K562 (cell line): Measurements from ENCODE around the gene CSNK1D. TPM values are rescaled to one million over a fixed set of nuclear protein-coding genes. Genes with fewer than 3 reads are reported as not detected.
A peak's percentile ranks its signal among the peaks of the same experiment; 100 is the strongest.

Experiments used
- ATAC-seq: fragments of 200-7000 bp; cut with Tn5 transposase; 3 replicates; pipeline ENCODE4 v1.9.1; 2020; ENCODE audit warnings: moderate library complexity
- BruUV-seq: library from RNA; stranded (reverse); fragments of 400-500 nt; replicated peaks from 2 replicates; lab custom pipeline; 2021; lab: Mats Ljungman, UMichigan
- CTCF ChIA-PET: fragments of 300-600 bp; formaldehyde crosslinking; extraction: SDS; loops from one replicate; lab custom pipeline; 2021; ENCODE audit warnings: low intra/inter-chr PET ratio; lab: Yijun Ruan, JAX
- POLR2A ChIA-PET: fragments of 300-600, 350-650 bp; sonication (Branson Sonifier 250); formaldehyde crosslinking; extraction: SDS; loops from one replicate; lab custom pipeline; 2021; ENCODE audit warnings: antibody characterized with exemption, inconsistent platforms; lab: Yijun Ruan, JAX
- DNase-seq, 4 experiments: peaks; one replicate each; pipeline versions ENCODE4 v3.0.0 to v3.0.0-alpha.2; 2011 to 2018; ENCODE audit warnings: low spot score in 3 of 4, mixed read lengths in 3 of 4; ENCODE audit errors: extremely low read depth in 1 of 4
- FAIRE-seq: peaks from 2 replicates; lab custom pipeline; 2011; peaks lifted over from hg19 to GRCh38; lab: Jason Lieb, UNC
- H2AFZ ChIP-seq: 2 replicates; pipeline ENCODE4 v1.6.0; 2011; ENCODE audit warnings: low read depth, low read length, control low read depth, inconsistent platforms
- H3K27ac ChIP-seq: fragments of 200-600 bp; 3 replicates; pipeline ENCODE4 v1.8.0; 2011; ENCODE audit warnings: low read depth, mild to moderate bottlenecking, control low read depth, inconsistent platforms, low read length, moderate library complexity, mixed read lengths; ENCODE audit errors: extremely low read depth
- H3K27me3 ChIP-seq, 2 experiments: fragments of 300-600 bp in 1 of 2; 2 replicates in 1 of 2; 3 replicates in 1 of 2; pipeline versions ENCODE4 v1.6.0 to v1.8.0; 2011; ENCODE audit warnings: inconsistent platforms in 2 of 2, low read length in 2 of 2, mild to moderate bottlenecking in 1 of 2, mixed read lengths in 1 of 2, moderate library complexity in 1 of 2; ENCODE audit not compliant: control insufficient read depth in 2 of 2, insufficient read depth in 2 of 2
- H3K36me3 ChIP-seq: fragments of 300-600 bp; 3 replicates; pipeline ENCODE4 v1.8.0; 2011; ENCODE audit warnings: mild to moderate bottlenecking, low read length, inconsistent platforms; ENCODE audit not compliant: control insufficient read depth, insufficient read depth
- H3K4me1 ChIP-seq, 2 experiments: fragments of 200-600 bp in 1 of 2; replicated peaks in 1 of 2; 2 replicates in 1 of 2; 3 replicates in 1 of 2; pipeline versions ENCODE4 v1.5.1 to v1.8.0; 2011; ENCODE audit warnings: inconsistent platforms in 2 of 2, low read length in 2 of 2, mild to moderate bottlenecking in 1 of 2, mixed read lengths in 1 of 2, moderate library complexity in 1 of 2; ENCODE audit not compliant: control insufficient read depth in 2 of 2, insufficient read depth in 2 of 2
- H3K4me2 ChIP-seq: 2 replicates; pipeline ENCODE4 v1.6.1; 2011; ENCODE audit warnings: low read length, control low read depth, inconsistent platforms, mixed read lengths; ENCODE audit not compliant: insufficient read depth
- H3K4me3 ChIP-seq: fragments of 200-600 bp; sonication (generic), shearing (Covaris generic); 2 replicates; pipeline ENCODE4 v1.5.1; 2016; ENCODE audit warnings: control low read depth, inconsistent platforms
- H3K79me2 ChIP-seq: fragments of 200-600 bp; 3 replicates; pipeline ENCODE4 v1.8.0; 2011; ENCODE audit warnings: low read length, inconsistent platforms; ENCODE audit not compliant: control insufficient read depth, insufficient read depth
- H3K9ac ChIP-seq, 2 experiments: 2 replicates each; pipeline versions ENCODE4 v1.6.0 to v1.6.1; 2011; ENCODE audit warnings: low read depth in 2 of 2, low read length in 2 of 2, control low read depth in 1 of 2, inconsistent platforms in 1 of 2, mild to moderate bottlenecking in 1 of 2, mixed read lengths in 1 of 2; ENCODE audit not compliant: insufficient read depth in 1 of 2
- H3K9me1 ChIP-seq: one replicate; pipeline ENCODE4 v1.6.0; 2011; ENCODE audit warnings: inconsistent platforms, mild to moderate bottlenecking, low read length, moderate library complexity; ENCODE audit not compliant: control insufficient read depth, insufficient read depth
- H3K9me3 ChIP-seq: replicated peaks from 2 replicates; pipeline ENCODE4 v1.5.1; 2011; ENCODE audit warnings: low read depth, low read length, inconsistent platforms; ENCODE audit not compliant: control insufficient read depth, insufficient read depth
- H4K20me1 ChIP-seq: replicated peaks from 2 replicates; pipeline ENCODE4 v1.6.1; 2011; ENCODE audit warnings: low read length, inconsistent platforms, mixed read lengths; ENCODE audit not compliant: control insufficient read depth, insufficient read depth
- ARID2 ChIP-seq: fragments of 450-650 bp; IDR thresholded peaks from 2 replicates; pipeline ENCODE4 v1.6.1; 2017; ENCODE audit warnings: antibody characterized with exemption, mild to moderate bottlenecking
- CBFB ChIP-seq: sonication (generic); formaldehyde crosslinking; IDR thresholded peaks from 2 replicates; pipeline ENCODE4 v1.4.0; 2020; ENCODE audit warnings: mild to moderate bottlenecking, missing genetic modification reagents
- EGR1 ChIP-seq: fragments of 450-650 bp; conservative IDR thresholded peaks from 2 replicates; pipeline ENCODE4 v1.6.1; 2017; ENCODE audit warnings: mild to moderate bottlenecking
- KAT7 ChIP-seq: sonication (generic); formaldehyde crosslinking; IDR thresholded peaks from 2 replicates; pipeline ENCODE4 v1.8.0; 2022; ENCODE audit warnings: missing genetic modification reagents, mild to moderate bottlenecking, borderline replicate concordance
- KDM1A ChIP-seq, 2 experiments: fragments of 450-650 bp; IDR thresholded peaks; 2 replicates each; pipeline ENCODE4 v1.6.1; 2016; ENCODE audit warnings: mild to moderate bottlenecking in 2 of 2
- MAFF ChIP-seq: IDR thresholded peaks from 2 replicates; pipeline ENCODE4 v1.6.1; 2012; ENCODE audit warnings: low read length, improper control_type of control experiment
- NCOA6 ChIP-seq: fragments of 450-650 bp; IDR thresholded peaks from 2 replicates; pipeline ENCODE4 v1.6.1; 2017; ENCODE audit warnings: mild to moderate bottlenecking
- NFRKB ChIP-seq: fragments of 450-650 bp; IDR thresholded peaks from 2 replicates; pipeline ENCODE4 v1.6.1; 2016; ENCODE audit warnings: low read depth
- NR2C2 ChIP-seq, 2 experiments: fragments of 200-800 bp in 1 of 2; sonication (Bioruptor generic) in 1 of 2; sonication (generic) in 1 of 2; formaldehyde crosslinking in 1 of 2; IDR thresholded peaks; 2 replicates each; pipeline versions ENCODE4 v1.6.1 to v1.8.0; 2016 to 2022; ENCODE audit warnings: mild to moderate bottlenecking in 1 of 2, missing compliant biosample characterization in 1 of 2, missing genetic modification characterization in 1 of 2, missing genetic modification reagents in 1 of 2
- PHF20 ChIP-seq: fragments of 450-650 bp; IDR thresholded peaks from 2 replicates; pipeline ENCODE4 v1.6.1; 2018; ENCODE audit not compliant: partially characterized antibody
- SMARCA5 ChIP-seq: fragments of 450-650 bp; IDR thresholded peaks from 2 replicates; pipeline ENCODE4 v1.6.1; 2016
- STAG1 ChIP-seq: sonication (generic); formaldehyde crosslinking; IDR thresholded peaks from 2 replicates; pipeline ENCODE4 v1.5.0; 2020; ENCODE audit warnings: missing genetic modification reagents, borderline replicate concordance
- TRIM24 ChIP-seq, 2 experiments: fragments of 450-650 bp; IDR thresholded peaks; 2 replicates each; pipeline ENCODE4 v1.6.1; 2016
- WGBS: fragments of 100-300 bp; shearing (Covaris generic); methylation state at CpG from one replicate; pipeline ENCODE4 v1.1.6; 2016; ENCODE audit warnings: low coverage, mixed read lengths; ENCODE audit not compliant: insufficient coverage; ENCODE audit errors: missing lambda C conversion rate; 5-methylcytosine and 5-hydroxymethylcytosine counted together
- in situ Hi-C: fragments of 300-500 bp; cut with MboI; formaldehyde crosslinking; loops from 4 replicates; pipeline ENCODE4 v1.15.0; 2018; ENCODE audit warnings: inconsistent platforms, mixed read lengths
- intact Hi-C: fragments of 100-400 bp; cut with micrococcal nuclease; formaldehyde crosslinking; loops from 2 replicates; pipeline ENCODE4 v1.14.2; 2022
- polyA plus RNA-seq, 8 experiments: library from polyadenylated mRNA; depleted of rRNA in 4 of 8; stranded (reverse) in 5 of 8; unstranded in 3 of 8; fragments of >200 nt; fragmentation: Nextera tagmentation in 2 of 8; fragmentation: Illumina TruSeq in 1 of 8; extraction: Ambion mirVana in 2 of 8; extraction: Trizol in 1 of 8; gene quantifications; 2 replicates each; pipeline versions ENCODE4 v1.2.1 to v1.2.3, GENCODE V29; 2011 to 2014; ENCODE audit warnings: inconsistent platforms in 1 of 8, missing spikeins in 1 of 8
- total RNA-seq, 7 experiments: library from RNA; depleted of rRNA in 6 of 7; stranded (reverse); fragments of >200 nt in 6 of 7; fragmentation: Illumina TruSeq in 2 of 7; extraction: Trizol in 2 of 7; gene quantifications; 2 replicates each; pipeline versions ENCODE4 v1.2.1 to v1.2.3, GENCODE V29; 2011 to 2021; ENCODE audit warnings: low replicate concordance in 1 of 7
- TF ChIP-seq, protein P1 (sequence below): fragments of 450-650 bp; formaldehyde crosslinking; IDR thresholded peaks from 2 replicates; pipeline ENCODE4 v1.4.0; 2022; ENCODE audit warnings: mild to moderate bottlenecking, moderate library complexity
- TF ChIP-seq, protein P2 (sequence below): fragments of 250-450 bp; sonication (Bioruptor Pico); IDR thresholded peaks from 2 replicates; pipeline ENCODE4 v1.4.0; 2020; ENCODE audit warnings: mild to moderate bottlenecking, moderate library complexity, borderline replicate concordance

The CSNK1D gene
- total and polyA plus RNA-seq, 9 of the 15 experiments (the other 6 are each of a cell fraction or from before 2014, with no cell fraction given): 6.5 to 133 (median 41.3) TPM

DNA sequence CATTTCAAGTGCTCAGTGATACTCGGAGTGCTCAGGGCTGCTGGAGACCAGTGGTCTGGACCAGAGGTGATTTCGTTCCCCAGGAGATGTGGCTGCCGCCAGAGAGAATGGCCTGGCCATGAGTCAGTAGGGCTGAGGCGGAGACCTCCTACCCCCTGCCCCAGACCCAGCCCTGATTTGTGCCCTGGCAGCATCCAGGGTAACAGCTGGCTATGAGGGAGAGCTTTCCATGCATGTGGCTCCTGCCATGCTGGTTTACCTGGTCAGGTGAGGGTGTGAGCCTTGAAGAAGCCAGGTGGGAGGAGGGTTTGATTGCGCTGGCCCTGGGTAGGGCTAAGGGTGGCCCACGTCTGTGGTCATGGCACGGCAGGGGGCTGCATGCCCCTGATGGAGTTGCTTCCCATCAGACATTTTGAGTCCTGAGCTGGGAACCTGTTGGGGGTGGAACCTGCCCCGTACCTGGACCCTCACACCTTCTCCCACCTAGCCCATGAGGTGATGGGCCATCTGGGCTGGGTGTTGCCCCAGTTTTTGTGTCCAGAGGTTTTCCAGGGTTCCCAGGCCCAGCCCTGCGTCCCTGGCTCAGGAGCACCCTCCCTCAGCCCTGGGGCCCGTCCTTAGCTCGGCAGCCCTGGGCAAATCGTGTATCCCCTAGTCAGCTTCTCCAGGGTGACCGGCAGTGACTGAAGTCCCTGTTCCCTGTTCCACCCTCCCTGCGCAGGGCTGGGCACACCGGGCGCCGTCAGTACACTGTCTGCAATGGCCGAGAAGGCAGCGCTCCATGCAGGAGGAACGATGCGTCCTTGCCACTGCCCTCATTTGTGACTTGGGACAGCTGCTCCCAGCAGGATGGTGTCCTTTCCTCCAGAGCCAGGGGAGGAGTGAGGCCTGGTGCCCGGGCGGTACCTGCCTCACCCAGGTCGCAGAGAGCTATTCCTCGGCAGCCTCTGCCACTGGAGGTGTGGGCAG lies 9.0 kb upstream of the CSNK1D start (continued):
- TF ChIP-seq KAT7 (CRISPR knock-in tag) (no peak), NCOA6 (no peak)

DNA sequence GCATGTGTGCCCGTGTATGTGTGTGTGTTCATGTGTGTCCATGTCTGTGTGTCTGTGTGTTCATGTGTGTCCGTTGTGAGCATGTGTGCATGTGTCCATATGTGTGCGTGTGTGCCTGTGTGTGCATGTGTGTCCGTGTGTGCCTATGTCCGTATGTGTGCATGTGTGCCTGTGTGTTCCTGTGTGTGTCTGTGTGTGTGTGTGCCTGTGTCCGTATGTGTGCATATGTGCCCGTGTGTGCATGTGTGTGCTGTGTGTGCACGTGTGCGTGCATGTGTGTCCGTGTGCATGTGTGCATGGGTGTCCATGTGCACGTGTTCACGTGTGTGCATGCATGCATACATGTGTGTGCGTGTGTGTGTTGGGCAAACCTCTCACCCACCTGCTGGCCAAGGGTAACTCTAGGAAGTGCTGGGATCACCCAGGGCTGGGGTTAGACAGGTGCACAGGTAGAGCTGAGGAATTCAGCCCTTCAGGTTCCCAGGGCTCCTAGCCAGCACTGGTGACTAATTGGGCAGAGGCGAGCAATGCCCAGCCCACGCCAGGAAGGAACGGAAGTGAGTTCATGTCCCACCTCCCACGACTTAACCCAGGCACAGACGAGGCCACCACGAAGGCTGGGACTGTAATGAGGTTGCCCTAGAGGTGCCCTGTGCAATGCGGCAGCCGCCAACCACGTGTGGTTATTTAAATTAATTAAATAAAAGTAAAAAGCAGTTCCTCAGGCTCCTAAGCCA lies 8.2 kb upstream of the CSNK1D start:
- WGBS: 62% methylated on average over 21 of the region's 22 CpGs
- Histone ChIP-seq H3K27me3 (no peaks in the 10 kb centered on the region), H3K9me1 (no peaks in the 10 kb centered on the region), H3K4me3 (no peak overlapping the region), H3K36me3 (no peaks in the 10 kb centered on the region), H3K79me2 (no peaks in the 10 kb centered on the region), H3K27ac (no peak overlapping the region; the same call in 2 of the 3 replicates), H3K4me2 (no peak overlapping the region), H3K9ac (peak overlapping the region in 1 of 2 experiments; percentile 60; a peak in 2 of 4 replicates), H4K20me1 (no peaks in the 10 kb centered on the region), H3K4me1 (peaks cover 5 to 42% of the 10 kb centered on the region in 2 experiments; a peak in 4 of 5 replicates), H2AFZ (no peak overlapping the region), H3K9me3 (no peaks in the 10 kb centered on the region)
- CTCF ChIA-PET: interaction anchor here (0.7 kb wide), 1 partner anchor 183 kb away, joined by 3 read pairs; no protein-coding TSS in a partner anchor
- intact Hi-C loops (no loop called here), in situ Hi-C loops (no loop called here)
- FAIRE-seq (no peak), DNase-seq (no peak), ATAC-seq (no peak)
- no TSS peak for BruUV-seq
- POLR2A ChIA-PET: interaction anchor here (0.5 to 1.9 kb wide), 5 partner anchors 8 to 19 kb away, joined by 3 to 11 read pairs (median 4); no protein-coding TSS in a partner anchor
- TF ChIP-seq PHF20 (peak; percentile 86), MAFF (no peak), CBFB (CRISPR knock-in tag) (peak; percentile 55; the same call in 1 of the 2 replicates), EGR1 (peak; percentile 36; the same call in 1 of the 2 replicates), TRIM24 (IDR thresholded peaks at IDR 0.05) (peak in 1 of 2 experiments; percentile 49; a peak in 1 of 4 replicates), SMARCA5 (0 out of 2 replicates have a peak, but pooled peaks have one; percentile 24), ARID2 (peak; percentile 20; the same call in 1 of the 2 replicates), NR2C2 (CRISPR knock-in tag; IDR thresholded peaks at IDR 0.05) (peak; percentile 50; the same call in 1 of the 2 replicates), NR2C2 (tag; IDR thresholded peaks at IDR 0.05) (no peak), STAG1 (CRISPR knock-in tag) (0 out of 2 replicates have a peak, but pooled peaks have one; percentile 9), KDM1A (IDR thresholded peaks at IDR 0.05) (peak in 1 of 2 experiments; percentile 95; a peak in 2 of 4 replicates), NFRKB (peak; percentile 77; the same call in 1 of the 2 replicates)
- TF ChIP-seq, protein P1, sequence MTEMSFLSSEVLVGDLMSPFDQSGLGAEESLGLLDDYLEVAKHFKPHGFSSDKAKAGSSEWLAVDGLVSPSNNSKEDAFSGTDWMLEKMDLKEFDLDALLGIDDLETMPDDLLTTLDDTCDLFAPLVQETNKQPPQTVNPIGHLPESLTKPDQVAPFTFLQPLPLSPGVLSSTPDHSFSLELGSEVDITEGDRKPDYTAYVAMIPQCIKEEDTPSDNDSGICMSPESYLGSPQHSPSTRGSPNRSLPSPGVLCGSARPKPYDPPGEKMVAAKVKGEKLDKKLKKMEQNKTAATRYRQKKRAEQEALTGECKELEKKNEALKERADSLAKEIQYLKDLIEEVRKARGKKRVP (CRISPR knock-in tag): no peak
- TF ChIP-seq, protein P2, sequence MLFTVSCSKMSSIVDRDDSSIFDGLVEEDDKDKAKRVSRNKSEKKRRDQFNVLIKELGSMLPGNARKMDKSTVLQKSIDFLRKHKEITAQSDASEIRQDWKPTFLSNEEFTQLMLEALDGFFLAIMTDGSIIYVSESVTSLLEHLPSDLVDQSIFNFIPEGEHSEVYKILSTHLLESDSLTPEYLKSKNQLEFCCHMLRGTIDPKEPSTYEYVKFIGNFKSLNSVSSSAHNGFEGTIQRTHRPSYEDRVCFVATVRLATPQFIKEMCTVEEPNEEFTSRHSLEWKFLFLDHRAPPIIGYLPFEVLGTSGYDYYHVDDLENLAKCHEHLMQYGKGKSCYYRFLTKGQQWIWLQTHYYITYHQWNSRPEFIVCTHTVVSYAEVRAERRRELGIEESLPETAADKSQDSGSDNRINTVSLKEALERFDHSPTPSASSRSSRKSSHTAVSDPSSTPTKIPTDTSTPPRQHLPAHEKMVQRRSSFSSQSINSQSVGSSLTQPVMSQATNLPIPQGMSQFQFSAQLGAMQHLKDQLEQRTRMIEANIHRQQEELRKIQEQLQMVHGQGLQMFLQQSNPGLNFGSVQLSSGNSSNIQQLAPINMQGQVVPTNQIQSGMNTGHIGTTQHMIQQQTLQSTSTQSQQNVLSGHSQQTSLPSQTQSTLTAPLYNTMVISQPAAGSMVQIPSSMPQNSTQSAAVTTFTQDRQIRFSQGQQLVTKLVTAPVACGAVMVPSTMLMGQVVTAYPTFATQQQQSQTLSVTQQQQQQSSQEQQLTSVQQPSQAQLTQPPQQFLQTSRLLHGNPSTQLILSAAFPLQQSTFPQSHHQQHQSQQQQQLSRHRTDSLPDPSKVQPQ (CRISPR knock-in tag): no peak
